ENCODE measurements around the gene SLC9A3. TPM values are rescaled to one million over a fixed set of nuclear protein-coding genes. Genes with fewer than 3 reads are reported as not detected.

SLC9A3 gene
- total RNA-seq, 1 experiment from 2014 or later = 0.85 TPM

GRCh38 chr5:497871-498509 lies 26.3 kb downstream of the SLC9A3 start:
- Histone ChIP-seq H3K23ac (ENCODE audit: insufficient read length, low read depth, low read length) (no peak overlapping the region), H3K4me2 (ENCODE audit: insufficient read depth, insufficient read length, low read length) (no peak overlapping the region), H2BK5ac (ENCODE audit: insufficient read length, low read length) (no peak overlapping the region), H3K79me1 (ENCODE audit: insufficient read depth, low read depth, low read length, poor library complexity, severe bottlenecking) (no peaks in the 10 kb centered on the region), H2BK120ac (ENCODE audit: low read depth, low read length, poor library complexity, severe bottlenecking) (no peak overlapping the region), H2BK15ac (ENCODE audit: low read depth, low read length) (no peak overlapping the region), H2AFZ (ENCODE audit: low read length) (no peak overlapping the region), H3K56ac (ENCODE audit: insufficient read length, low read depth, low read length) (no peak overlapping the region), H4K20me1 (ENCODE audit: control insufficient read depth, insufficient read depth, insufficient read length) (no peaks in the 10 kb centered on the region), H2BK20ac (ENCODE audit: low read depth, low read length, poor library complexity, severe bottlenecking) (no peak overlapping the region), H3K18ac (ENCODE audit: insufficient read length, low read depth, low read length) (no peak overlapping the region), H3K27me3 (ENCODE audit: insufficient read depth, low read length) (peaks cover 34% of the 10 kb centered on the region; the same call in 1 of the 2 replicates), H3T11ph (ENCODE audit: low read length) (no peak overlapping the region), H2BK12ac (ENCODE audit: insufficient read length, low read depth, low read length) (no peak overlapping the region), H3K9me3 (ENCODE audit: control insufficient read depth, low read depth, low read length) (no peaks in the 10 kb centered on the region), H3K4ac (ENCODE audit: low read depth, low read length) (no peak overlapping the region), H3K14ac (ENCODE audit: insufficient read depth, low read length) (no peak overlapping the region), H4K91ac (ENCODE audit: insufficient read length, low read depth, low read length) (no peak overlapping the region), H3K79me2 (ENCODE audit: insufficient read depth, low read length) (no peaks in the 10 kb centered on the region), H4K8ac (replicated peaks; ENCODE audit: insufficient read length, low read depth, low read length) (no peak overlapping the region), H3K4me1 (ENCODE audit: insufficient read depth, low read length) (no peaks in the 10 kb centered on the region; the same call in 1 of the 2 replicates), H3K27ac (ENCODE audit: insufficient read length, low read depth, low read length) (no peak overlapping the region), H2AK5ac (ENCODE audit: insufficient read length, low read length) (no peak overlapping the region), H4K5ac (ENCODE audit: insufficient read length, low read depth, low read length) (no peak overlapping the region), H3K9ac (ENCODE audit: extremely low read depth, insufficient read length, low read length) (no peak overlapping the region), H3K23me2 (ENCODE audit: insufficient read length, low read depth, low read length, poor library complexity, severe bottlenecking) (no peaks in the 10 kb centered on the region)
- WGBS (ENCODE audit: extremely low coverage, insufficient read length, low lambda C conversion rate) = no CpG with 5 or more reads among the region's 40 CpGs
- Mint-ChIP-seq H3K27me3 (ENCODE audit: low read depth) (peaks cover 64% of the 10 kb centered on the region), H3K4me1 (peaks cover 6 to 13% of the 10 kb centered on the region in 2 experiments), H3K36me3 (ENCODE audit: insufficient read depth in 1 of 3, low read depth in 3 of 3) (no peaks in the 10 kb centered on the region; a peak in 1 of 7 replicates), H3K27ac (no peak overlapping the region; a peak in 1 of 7 replicates), H3K4me3 (no peak overlapping the region), H3K9me3 (no peaks in the 10 kb centered on the region; a peak in 2 of 5 replicates)
- no peak for DNase-seq
- TF ChIP-seq CTCF (conservative IDR thresholded peaks at IDR 0.05) = no peak

All from H9 (cell line).